NCI-H748 (cell line): ENCODE results near the gene DMPK.
"Not testable (repeated sequence)": the region's sequence is repeated elsewhere in the genome, so short reads cannot be mapped to it uniquely, and the experiment has no call there.

Experiments used
- DNase-seq: peaks from one replicate; lab custom pipeline; 2025; ENCODE audit not compliant: unreplicated experiment; lab: John Stamatoyannopoulos, UW

Gene DMPK

DNA sequence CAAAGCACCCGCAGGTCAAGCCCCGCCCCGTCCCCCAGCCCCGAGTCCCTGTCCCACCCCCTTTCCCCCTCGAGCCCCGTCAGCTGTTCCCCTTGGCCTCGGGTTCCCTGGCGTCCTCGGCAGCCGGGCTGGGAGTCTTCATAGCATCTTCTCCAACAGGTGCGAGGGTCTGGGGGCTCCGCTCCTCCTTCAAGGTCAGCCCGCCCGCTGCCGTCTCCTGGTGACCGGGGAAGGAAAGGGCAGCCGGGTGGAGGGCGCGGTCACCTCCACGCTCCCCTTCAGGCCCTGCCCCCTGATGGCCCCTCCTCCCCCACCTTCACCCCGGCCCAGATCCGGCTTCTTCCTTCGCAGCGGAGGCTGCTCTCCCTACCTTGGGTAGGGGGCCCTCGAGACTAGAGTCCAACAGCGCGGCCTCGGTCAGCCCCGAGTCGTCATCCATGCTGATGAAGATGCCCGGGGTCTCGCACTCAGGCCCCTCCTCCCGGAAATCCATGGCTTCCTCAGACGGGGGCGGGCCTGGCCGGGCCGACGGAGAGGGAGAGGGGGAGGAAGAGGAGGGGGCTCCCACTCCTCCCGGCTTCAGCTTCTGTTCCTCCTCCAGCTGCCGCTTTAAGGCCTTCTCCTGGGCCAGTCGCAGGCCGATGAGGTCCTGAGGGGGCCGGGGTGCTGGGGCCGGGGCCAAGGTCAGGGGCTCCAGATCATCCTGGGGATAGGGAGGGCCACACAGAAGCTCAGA lies 33.4 kb upstream of the DMPK start:
- DNase-seq: no peak

DNA sequence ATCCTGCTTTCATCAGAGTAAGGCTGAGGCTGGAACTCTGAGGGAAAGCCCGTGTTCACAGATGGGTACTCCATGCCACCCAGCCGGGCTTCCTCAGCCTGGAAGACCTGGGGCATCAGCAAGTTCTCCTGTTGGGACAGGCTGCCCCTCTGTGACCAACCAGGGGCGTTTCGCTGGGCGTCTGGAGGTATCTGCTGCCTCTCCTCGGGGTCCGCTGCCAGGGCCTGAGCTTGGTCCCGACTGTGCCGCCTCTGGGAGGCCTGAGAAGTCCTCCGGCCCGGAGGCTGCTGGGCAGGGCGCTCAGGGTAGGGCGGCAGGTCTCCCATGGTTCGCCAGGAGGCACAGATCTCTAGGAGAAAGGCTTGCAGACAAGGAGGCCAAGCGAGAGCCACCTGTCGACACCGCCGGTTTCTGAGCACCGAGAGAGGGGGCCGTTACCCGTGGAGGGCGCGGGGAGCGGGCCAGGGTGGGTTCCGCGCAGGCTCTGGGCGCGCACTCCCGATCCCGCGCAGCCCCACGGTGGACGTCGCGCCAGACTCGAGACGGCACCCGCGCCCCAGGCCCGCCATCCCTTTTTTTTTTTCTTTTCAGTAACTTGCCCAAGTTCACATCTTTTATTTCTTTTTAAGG lies 32.7 kb upstream of the DMPK start, which contains the start of gene RSPH6A:
Gene RSPH6A (minus strand): TSS at position 458 of the 630 bp plus-strand sequence. CDS start 132 bp downstream, at position 326.
- DNase-seq: no peak

DNA sequence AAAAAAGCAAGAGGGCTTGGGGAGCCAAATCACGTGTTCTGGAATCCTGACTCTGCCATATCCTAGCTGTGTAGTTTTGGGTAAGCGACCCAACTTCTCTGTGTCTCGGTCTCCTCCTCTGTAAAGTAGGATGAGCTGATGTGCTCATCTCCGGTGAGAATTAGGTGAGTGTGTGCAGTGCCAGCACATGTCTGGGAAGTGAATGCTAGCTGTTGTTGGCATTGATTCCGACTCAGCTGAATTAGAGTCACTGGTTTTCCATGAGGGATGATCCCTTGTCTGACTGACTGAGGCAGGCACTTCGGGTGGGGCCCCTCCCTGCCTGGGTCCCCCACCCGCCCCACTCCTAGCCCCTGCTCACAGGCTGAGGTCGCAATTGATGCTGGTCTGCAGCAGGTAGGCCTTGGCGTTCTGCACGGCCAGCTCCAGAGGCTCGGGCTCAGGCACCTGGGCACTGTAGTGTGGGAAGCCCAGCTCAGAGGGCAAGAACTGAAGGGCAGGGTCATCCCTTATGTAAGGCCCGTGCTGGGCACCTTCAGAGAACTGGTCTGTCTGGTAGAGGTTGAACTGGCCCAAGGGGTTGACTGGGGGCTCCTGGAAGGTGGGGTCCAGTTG lies 32.0 kb upstream of the DMPK start:
- no peak for DNase-seq

DNA sequence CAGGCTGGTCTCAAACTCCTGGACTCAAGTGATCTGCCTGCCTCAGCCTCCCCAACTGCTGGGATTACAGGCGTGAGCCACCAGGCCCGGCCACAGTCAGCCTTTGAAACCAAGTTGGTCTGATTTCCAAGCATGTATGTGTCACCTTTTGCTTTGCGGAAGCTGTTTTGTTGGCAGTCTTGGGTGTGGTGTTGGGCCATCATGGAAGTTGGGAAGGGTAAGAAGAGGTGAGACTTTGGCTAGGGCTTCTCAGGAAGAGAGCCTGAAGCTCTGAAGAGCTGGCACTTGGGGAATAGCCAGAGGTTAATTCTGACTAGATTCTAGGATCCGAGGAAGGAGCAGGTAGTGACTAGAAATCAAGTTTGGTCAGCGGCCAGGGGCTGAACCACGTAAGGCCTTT lies 30.0 kb upstream of the DMPK start:
- no peak for DNase-seq

DNA sequence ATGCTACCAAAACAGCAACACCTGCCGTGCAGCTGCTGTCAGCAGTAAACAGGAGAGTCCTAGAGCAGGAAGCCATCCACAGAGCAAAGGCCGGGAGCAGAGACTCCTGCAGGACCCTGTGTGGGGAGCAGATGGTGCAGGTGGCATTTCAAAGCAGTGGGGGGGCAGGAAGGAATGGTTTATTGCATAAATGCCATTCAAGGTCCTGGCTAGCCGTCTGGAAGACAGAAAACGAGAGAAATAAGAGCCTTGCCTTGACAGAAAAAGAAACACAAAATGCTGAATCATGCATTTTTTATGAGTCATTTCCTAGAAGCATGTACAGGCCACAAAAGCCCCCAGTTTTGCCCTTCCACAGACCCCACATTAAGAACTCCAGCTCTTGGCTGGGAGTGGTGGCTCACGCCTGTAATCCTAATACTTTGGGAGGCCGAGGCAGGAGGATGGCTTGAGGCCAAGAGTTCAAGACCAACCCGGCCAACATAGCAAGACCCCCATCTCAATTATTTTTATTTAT lies 27.4 kb upstream of the DMPK start:
- peak; percentile 71 for DNase-seq

DNA sequence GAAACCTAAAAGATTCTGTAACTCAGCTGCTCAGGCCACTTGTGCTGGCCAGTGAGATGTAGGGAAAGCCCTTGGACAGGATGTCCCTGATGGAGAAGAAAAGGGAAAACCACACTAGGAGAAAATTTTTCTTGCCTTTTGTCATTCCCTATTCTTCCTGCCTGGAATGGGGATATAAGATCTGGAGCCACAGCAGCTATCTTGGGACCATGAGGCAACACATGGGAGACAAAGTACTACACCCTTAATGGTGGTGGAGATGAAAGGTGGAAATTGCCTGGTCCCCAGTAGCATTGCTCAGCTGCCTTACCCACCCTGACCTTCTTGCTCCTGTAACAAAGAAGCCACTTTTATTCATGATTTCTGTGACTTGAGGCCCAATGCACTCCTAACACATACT lies 23.4 kb upstream of the DMPK start:
- no peak for DNase-seq

DNA sequence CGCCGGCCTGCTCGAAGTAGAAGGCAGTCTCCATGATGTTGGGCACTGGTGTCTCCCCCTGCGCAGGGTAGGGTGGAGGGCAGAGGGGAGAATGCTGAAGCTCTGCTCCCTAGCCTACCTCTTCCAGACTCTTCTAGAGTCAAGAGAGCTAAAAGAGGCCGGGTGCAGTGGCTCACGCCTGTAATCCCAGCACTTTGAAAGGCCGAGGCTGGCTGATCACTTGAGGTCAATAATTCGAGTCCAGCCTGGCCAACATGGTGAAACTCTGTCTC lies 22.6 kb upstream of the DMPK start:
- DNase-seq: no peak

DNA sequence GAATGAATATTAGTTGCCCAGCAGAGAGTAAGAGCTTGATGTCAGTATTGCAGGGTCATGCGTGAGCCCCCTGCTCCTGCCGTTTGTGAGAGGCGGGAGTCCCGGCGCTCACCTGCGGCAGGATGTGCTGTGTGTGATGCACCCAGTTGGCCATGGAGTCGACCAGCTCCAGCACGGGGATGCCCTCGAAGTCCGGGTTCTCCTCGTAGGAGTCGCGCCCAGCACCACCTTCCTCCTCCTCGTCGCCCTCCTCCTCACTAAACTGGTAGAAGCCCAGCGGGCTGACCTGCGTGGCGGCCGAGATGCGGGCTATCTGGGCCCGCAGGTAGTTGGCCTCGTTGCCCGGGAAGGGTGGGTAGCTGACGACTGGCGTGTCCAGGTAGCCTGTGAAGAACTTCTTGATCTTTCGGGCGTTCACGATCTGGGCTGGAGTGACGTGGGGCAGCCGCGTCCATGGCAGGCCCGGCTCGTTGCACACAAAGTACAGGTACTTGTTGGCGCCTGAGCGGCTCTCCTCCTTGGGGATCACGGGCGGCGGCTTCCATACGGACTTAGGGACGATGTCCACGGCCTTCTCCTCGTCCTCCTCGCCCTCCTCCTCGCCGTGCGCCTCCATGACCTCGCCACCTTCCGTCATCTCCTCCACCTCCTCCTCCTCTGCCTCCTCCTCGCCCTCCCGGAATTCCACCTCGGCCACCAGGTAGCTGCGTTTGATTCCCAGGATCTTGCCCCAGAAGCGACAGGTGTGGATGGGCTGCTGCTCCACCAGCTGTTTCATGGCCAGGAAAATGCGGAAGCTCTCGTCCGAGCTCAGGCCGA lies 22.1 kb upstream of the DMPK start:
- no peak for DNase-seq

DNA sequence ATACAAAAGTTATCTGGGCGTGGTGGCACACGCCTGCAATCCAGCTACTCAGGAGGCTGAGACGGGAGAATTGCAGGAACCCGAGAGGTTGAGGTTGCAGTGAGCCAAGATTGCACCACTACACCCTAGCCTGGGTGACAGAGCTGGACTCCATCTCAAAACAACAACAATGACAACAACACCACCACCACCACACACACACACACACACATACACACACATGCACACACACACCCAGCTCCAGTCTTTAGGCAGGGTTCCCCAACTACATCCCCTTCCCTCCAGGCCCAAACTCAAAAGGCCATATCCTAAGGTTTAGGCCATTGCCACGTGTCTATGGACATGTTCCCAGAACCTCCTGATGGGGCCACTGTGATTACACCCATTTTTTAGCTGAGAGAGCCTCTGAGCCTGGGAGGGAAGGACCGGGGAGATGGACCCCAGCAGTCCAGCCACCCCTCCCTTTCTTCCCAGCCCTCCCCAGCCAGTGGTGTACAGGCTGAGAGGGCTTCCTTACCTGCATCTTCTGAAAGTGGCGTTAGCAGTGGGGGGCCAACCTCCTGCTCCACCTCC lies 19.4 kb upstream of the DMPK start:
- DNase-seq: no peak

DNA sequence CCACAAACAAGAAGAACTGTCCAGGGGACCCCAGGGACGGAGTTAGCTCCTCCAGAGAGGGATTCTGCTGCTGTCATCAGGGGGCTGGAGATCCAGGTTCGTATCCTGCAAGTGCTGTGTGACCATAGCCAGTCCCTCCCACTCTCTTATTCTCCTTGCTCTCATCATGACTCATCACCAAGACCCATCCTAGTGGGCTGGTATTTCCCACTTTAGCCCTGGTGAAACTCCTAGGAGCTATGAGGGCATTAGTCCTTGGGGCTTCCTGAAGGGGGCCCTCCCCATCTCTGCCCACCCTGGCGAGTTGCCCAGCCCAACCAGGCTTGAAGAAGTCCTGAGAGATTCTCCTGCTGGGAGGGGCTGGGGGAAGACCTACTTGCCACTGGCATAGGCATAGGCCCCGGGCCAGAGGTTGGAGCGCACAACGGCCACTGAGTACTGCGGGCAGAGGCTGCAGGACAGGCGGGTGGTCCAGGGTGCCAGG lies 17.8 kb upstream of the DMPK start:
- no peak for DNase-seq

DNA sequence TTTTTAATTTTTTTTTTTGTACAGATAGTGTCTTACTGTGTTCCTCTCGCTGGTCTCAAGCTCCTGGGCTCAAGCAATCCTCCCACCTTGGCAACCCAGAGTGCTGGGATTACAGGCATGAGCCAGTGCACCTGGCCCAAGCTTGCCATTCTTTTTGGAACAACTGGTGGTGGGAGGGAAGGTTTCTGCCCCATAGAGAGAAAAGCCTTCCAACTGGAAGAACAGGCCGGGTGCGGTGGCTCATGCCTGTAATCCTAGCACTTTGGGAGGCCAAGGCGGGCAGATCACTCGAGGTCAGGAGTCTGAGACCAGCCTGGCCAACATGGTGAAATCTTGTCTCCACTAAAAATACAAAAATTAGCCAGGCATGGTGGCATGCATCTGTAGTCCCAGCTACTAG lies 17.3 kb upstream of the DMPK start:
- DNase-seq: not testable (repeated sequence)

DNA sequence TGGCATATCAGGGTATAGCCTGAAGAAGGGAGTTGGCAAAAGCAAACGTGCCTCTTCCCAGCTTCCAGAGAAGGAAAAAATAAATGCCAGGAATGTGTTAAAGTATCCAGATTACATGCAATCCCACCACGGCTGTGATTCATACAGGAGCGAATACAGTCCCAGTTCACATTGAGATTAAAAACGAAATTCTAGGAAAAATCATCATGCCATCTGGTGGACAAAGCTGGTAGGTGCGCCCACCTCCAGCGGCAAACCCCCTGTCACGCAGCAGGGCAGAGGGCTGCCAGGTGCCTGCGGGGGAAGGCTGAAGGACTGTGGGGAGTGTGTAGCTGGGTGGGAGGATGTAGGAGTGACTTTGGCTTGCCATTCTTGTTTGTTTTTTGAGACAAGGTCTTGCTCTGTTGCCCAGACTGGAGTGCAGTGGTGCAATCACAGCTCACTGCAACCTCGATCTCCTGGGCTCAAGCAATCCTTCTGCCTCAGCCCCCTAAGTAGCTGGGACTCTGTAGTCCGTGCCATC lies 16.8 kb upstream of the DMPK start:
- peak; percentile 74 for DNase-seq

DNA sequence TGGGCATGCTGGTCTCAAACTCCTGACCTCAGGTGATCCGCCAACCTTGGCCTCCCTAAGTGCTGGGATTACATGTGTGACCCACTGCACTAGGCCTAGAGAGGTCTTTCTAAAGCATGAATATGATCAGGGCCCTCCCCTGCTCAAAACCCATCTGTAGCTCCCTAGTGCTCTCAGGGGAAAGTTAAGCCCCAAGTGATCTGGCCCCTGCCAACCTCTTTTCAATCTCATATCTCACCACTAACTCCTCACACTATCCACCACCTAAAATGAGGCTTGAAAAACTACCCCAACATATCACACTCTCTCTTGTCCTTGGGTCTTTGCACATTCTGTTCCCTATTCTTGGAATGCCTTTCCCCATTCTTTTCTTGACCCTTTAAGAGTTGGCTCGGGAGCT lies 12.3 kb upstream of the DMPK start:
- no peak for DNase-seq

DNA sequence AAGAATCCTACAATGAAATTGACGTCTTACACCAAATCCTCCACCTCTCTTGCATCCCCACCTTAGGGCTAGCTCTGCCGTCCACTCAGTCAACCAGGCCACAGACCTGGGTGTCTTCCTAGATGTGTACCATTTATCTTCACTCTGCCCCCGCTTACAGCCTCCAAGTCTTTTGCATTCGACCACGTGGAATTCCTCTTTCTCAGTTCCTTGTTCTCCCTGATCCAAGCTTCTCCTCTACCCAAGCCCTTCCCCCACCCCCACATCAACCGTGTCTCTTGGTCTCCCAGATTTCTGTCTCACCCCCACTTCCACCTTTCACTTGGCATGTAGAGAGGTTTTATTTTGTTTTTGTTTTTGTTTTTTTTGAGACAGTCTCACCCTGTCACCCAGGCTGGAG lies 11.6 kb upstream of the DMPK start:
- no peak for DNase-seq

DNA sequence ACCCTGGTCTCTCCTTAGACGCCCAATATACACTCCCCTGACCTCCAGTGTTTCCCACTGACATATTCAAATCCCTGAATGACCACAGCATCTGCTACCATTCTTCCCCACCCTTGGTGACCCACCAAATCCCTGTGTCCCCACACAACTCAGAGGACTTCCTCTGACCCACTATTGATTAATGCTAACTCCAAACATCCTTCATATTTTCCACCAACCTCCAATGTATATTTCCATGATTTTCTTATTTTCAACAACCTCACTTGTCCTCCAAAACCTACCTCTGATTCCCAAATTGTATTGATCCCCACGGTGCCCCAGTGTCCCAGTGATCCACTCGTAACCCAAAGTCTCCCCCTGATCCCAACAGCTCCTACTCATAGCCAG lies 10.9 kb upstream of the DMPK start:
- DNase-seq: no peak

DNA sequence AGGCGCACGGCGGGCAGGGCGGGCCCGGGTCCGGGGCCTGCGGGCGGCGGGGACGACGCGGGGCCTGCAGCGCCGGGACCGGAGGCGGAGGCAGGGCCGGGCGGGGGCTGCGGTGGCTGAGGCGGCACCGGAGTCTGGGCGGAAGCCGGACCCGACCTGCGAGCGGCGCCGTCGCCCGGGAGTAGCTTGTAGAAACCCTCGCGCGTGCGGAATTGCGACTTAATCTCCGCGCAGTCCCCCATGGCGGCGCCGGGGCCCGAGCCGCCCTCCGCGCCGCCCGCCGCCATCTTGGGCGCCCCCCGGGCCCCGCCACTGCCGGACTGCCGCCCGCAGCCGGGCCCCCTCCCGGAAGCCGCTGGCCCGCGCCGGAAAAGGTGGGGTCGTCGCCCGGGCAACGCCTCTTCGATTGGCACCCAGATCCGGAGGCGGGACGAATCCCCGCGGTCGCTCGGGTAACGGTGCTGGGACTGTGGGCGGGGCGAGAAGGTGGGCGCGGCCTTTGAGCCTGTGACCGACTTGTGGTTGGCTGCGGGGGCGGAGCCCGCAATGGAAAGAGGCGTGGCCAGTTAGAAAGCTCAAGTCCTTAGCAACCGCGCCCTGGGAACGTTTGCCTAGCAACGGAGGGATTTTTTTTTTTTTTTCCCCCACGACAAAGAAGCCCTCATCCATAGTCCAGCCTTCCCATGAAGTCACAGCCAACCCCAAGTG lies 10.3 kb upstream of the DMPK start, which contains the start of gene DMWD:
Gene DMWD (minus strand): TSS at position 376 of the 708 bp plus-strand sequence. CDS start 89 bp downstream, at position 287.
- peak; percentile 99 for DNase-seq

DNA sequence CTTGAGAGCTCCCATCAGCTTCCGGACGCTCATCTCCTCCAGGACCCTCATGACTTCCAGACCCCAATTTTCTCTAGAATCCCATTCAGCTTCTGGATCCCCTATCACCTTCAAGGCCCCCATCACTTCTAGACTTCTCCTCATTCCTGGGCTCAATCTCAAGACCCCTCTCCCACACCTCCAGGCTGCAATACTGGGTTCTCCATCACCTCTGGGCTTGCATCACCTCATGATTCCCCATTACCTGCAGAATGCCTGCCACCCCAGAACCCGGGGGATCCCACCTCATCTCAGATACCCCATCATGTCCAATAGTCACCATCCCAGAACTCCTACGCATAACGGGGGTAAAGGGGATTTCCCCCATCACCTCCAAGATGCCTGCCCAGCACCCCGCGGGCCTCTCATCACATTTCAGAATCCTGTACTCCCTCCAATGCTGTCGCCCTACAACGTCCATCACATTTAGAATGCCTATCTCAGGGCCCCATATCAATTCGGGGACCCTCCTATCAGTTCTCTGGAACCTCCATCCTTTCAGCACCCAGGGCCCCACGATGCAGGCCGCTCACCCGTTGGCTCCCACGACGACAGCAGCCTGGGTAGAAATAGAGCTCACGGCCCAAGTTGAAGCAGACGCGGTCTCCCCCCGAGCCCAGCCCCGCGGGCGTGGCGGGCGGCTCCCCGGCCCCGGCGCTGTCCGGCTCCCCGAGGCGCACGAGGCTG lies 9.6 kb upstream of the DMPK start:
- no peak for DNase-seq

DNA sequence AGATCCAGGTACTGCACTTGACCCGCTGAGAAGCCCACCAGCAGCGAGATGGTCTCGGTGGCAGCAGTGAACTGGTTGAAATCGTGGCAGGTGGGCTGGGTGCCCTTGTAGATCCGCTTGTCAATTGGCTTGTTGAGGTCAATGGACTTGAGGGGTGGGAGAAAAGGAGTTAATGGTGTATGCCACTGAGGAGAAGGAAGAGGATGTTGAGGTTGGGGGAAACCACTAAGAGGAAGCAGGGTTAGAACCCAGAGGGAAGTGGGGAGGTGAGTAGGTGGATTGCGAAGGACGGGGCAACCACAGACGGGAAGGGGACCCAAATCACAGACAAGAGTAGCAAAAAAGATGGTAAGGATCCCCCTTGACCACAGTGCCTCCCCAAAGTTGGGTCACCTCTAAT lies 8.7 kb upstream of the DMPK start:
- DNase-seq: no peak

DNA sequence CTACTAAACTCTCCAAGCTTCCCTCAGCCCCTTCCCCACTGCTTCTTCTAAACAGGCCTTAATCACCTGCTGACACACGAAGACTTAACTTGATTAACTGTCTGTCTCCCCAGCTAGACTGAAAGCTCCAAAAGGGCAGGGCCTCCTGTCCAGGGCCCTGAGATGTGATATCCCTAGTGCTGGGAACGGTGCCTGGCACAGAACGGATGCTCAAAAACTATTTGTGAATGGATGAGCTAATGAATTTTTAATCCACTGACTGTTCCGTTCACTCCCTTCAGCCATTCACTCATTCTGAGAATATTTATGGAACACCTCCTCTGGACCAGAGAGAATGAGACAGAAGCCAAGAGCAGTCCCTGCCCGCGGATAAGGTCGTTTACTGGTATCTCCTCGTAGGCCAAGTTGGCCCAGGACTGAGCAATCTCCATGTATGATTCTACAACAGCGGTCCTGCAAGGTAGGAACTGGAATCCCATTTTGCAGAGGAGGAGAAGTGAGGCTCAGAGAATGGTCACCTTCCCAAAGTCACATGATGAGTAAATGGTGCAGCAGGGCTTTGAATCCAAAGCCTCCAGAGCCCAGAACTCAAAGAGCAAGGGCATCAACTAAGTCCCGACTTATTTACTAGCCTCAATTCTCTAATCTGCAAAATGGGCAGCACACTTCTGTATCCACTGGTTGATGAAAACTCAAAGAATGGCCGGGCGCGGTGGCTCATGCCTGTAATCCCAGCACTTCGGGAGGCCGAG lies 6.9 kb upstream of the DMPK start:
- no peak for DNase-seq
